Osteoblast (primary cell): Measurements from ENCODE around the gene ZNF865. TPM values are rescaled to one million over a fixed set of nuclear protein-coding genes. Genes with fewer than 3 reads are reported as not detected.
A peak's percentile ranks its signal among the peaks of the same experiment; 100 is the strongest.

Experiments
- DNase-seq: peaks from one replicate; pipeline ENCODE4 v3.0.0; 2011; ENCODE audit warnings: low spot score, mixed read lengths; ENCODE audit not compliant: insufficient read length; ENCODE audit errors: missing footprints
- H2AFZ ChIP-seq: 2 replicates; pipeline ENCODE4 v1.6.0; 2011; ENCODE audit warnings: mild to moderate bottlenecking, low read length
- H3K27ac ChIP-seq: 2 replicates; pipeline ENCODE4 v1.5.1; 2011; ENCODE audit warnings: mild to moderate bottlenecking, low read depth, low read length, moderate library complexity
- H3K27me3 ChIP-seq: 2 replicates; pipeline ENCODE4 v1.6.0; 2012; ENCODE audit warnings: mild to moderate bottlenecking, control low read depth, inconsistent platforms, low read length, moderate library complexity; ENCODE audit not compliant: insufficient read depth
- H3K36me3 ChIP-seq: 2 replicates; pipeline ENCODE4 v1.5.1; 2011; ENCODE audit warnings: mild to moderate bottlenecking, low read length, control low read depth, moderate library complexity; ENCODE audit not compliant: insufficient read depth
- H3K4me1 ChIP-seq: 2 replicates; pipeline ENCODE4 v1.5.1; 2011; ENCODE audit warnings: mild to moderate bottlenecking, low read length, control low read depth, moderate library complexity; ENCODE audit not compliant: insufficient read depth
- H3K4me2 ChIP-seq: 2 replicates; pipeline ENCODE4 v1.6.0; 2011; ENCODE audit warnings: mild to moderate bottlenecking, low read length; ENCODE audit not compliant: insufficient read depth
- H3K4me3 ChIP-seq: fragments of 200-600 bp; sonication (generic); 3 replicates; pipeline ENCODE4 v1.5.1; 2012; ENCODE audit warnings: mild to moderate bottlenecking, low read length, inconsistent platforms; ENCODE audit not compliant: insufficient read depth
- H3K79me2 ChIP-seq: 2 replicates; pipeline ENCODE4 v1.6.0; 2012; ENCODE audit warnings: mild to moderate bottlenecking, low read length, control low read depth, inconsistent platforms; ENCODE audit not compliant: insufficient read depth
- H3K9me3 ChIP-seq: 2 replicates; pipeline ENCODE4 v1.5.1; 2011; ENCODE audit warnings: low read depth, low read length, control low read depth
- H4K20me1 ChIP-seq: 2 replicates; pipeline ENCODE4 v1.6.0; 2012; ENCODE audit warnings: mild to moderate bottlenecking, low read length, control low read depth; ENCODE audit not compliant: insufficient read depth
- CTCF ChIP-seq: IDR thresholded peaks from 2 replicates; pipeline ENCODE4 v1.5.1; 2011; ENCODE audit warnings: mild to moderate bottlenecking, low read depth, low read length, moderate library complexity; ENCODE audit errors: extremely low read depth
- total RNA-seq: library from RNA; depleted of rRNA; stranded (reverse); fragments of >200 nt; gene quantifications from 2 replicates; pipeline ENCODE4 v1.2.3, GENCODE V29; 2012

Gene ZNF865
- total RNA-seq, 1 donor: 1.4 TPM

GRCh38 chr19:55636723-55637122 is 31.3 kb downstream of the ZNF865 start:
- H3K79me2 ChIP-seq: peaks cover 45% of the 10 kb centered on the region
- H3K4me3 ChIP-seq: peak overlapping the region; percentile 97

GRCh38 chr19:55637534-55637933 is 32.1 kb downstream of the ZNF865 start:
- H3K9me3 ChIP-seq: no peaks in the 10 kb centered on the region
- TF ChIP-seq CTCF: no peak
- H3K27me3 ChIP-seq: no peaks in the 10 kb centered on the region
- peaks cover 21% of the 10 kb centered on the region for H3K4me1 ChIP-seq
- H2AFZ ChIP-seq: no peak overlapping the region
- H3K4me2 ChIP-seq: no peak overlapping the region
- no peaks in the 10 kb centered on the region for H3K36me3 ChIP-seq
- peaks cover 45% of the 10 kb centered on the region for H3K79me2 ChIP-seq
- peaks cover 7% of the 10 kb centered on the region for H4K20me1 ChIP-seq
- H3K27ac ChIP-seq: no peak overlapping the region
- H3K4me3 ChIP-seq: no peak overlapping the region
- DNase-seq: peak; percentile 11

More at GRCh38 chr19:55636723-55637122, 31.3 kb downstream of the ZNF865 start:
- peak; percentile 69 for DNase-seq
- TF ChIP-seq CTCF: no peak
- Histone ChIP-seq H3K4me1 (peaks cover 21% of the 10 kb centered on the region), H4K20me1 (peaks cover 7% of the 10 kb centered on the region), H3K4me2 (peak overlapping the region; percentile 93), H3K36me3 (no peaks in the 10 kb centered on the region), H2AFZ (no peak overlapping the region), H3K9me3 (no peaks in the 10 kb centered on the region), H3K27ac (peak overlapping the region; percentile 99), H3K27me3 (no peaks in the 10 kb centered on the region)

- Histone ChIP-seq H3K27ac (no peak overlapping the region), H3K4me3 (no peak overlapping the region), H4K20me1 (peaks cover 7% of the 10 kb centered on the region), H2AFZ (no peak overlapping the region), H3K27me3 (no peaks in the 10 kb centered on the region), H3K9me3 (no peaks in the 10 kb centered on the region), H3K4me1 (peaks cover 28% of the 10 kb centered on the region), H3K36me3 (no peaks in the 10 kb centered on the region), H3K79me2 (peaks cover 51% of the 10 kb centered on the region), H3K4me2 (no peak overlapping the region)
- peak; percentile 82 for DNase-seq
- TF ChIP-seq CTCF: peak; percentile 51
These were observed 33.5 kb downstream of the ZNF865 start for GRCh38 chr19:55638864-55639359.

- Histone ChIP-seq H3K27ac (peak overlapping the region; percentile 80), H3K27me3 (no peaks in the 10 kb centered on the region), H3K4me3 (peak overlapping the region; percentile 85), H4K20me1 (peaks cover 7% of the 10 kb centered on the region), H3K9me3 (no peaks in the 10 kb centered on the region), H2AFZ (peak overlapping the region; percentile 81), H3K4me1 (peaks cover 37% of the 10 kb centered on the region), H3K36me3 (peaks cover 9% of the 10 kb centered on the region), H3K4me2 (peak overlapping the region; percentile 98), H3K79me2 (peaks cover 58% of the 10 kb centered on the region)
- TF ChIP-seq CTCF: peak; percentile 54
- DNase-seq: peak; percentile 96
These were observed 34.7 kb downstream of the ZNF865 start for GRCh38 chr19:55640043-55640576.
